Measurements from ENCODE around the gene ADGRL3. TPM values are rescaled to one million over a fixed set of nuclear protein-coding genes. Genes with fewer than 3 reads are reported as not detected.
A peak's percentile ranks its signal among the peaks of the same experiment; 100 is the strongest.

ADGRL3 gene
- total and polyA plus RNA-seq, 12 donors: 2.4 to 182 (median 22.1) TPM

- DNase-seq: no peak
- no peak overlapping the region for H3K4me3 ChIP-seq
- no peaks in the 10 kb centered on the region for H3K9me3 ChIP-seq (replicated peaks in 1 of 3)
- intact Hi-C loops (cut with DNase I): no loop called here
- H3K4me1 ChIP-seq (replicated peaks in 1 of 2): no peaks in the 10 kb centered on the region
- H3K27me3 ChIP-seq: no peaks in the 10 kb centered on the region
- TF ChIP-seq CTCF (IDR thresholded peaks at IDR 0.05) (no peak), POLR2A (IDR thresholded peaks at IDR 0.05) (no peak)
- H3K36me3 ChIP-seq (replicated peaks in 1 of 2): no peaks in the 10 kb centered on the region
- 65 to 83% (median 69%) methylated on average over 1 of the region's 1 CpG for WGBS, 4 donors
- H3K27ac ChIP-seq: no peak overlapping the region
These were observed 11.7 kb downstream of the ADGRL3 start for GRCh38 chr4:61211781-61212180.

- TF ChIP-seq POLR2A (IDR thresholded peaks at IDR 0.05) (no peak), CTCF (IDR thresholded peaks at IDR 0.05) (no peak)
- Histone ChIP-seq H3K36me3 (replicated peaks in 1 of 2) (no peaks in the 10 kb centered on the region), H3K27me3 (no peaks in the 10 kb centered on the region), H3K4me3 (no peak overlapping the region), H3K9me3 (replicated peaks in 1 of 3) (no peaks in the 10 kb centered on the region), H3K27ac (no peak overlapping the region), H3K4me1 (replicated peaks in 1 of 2) (no peaks in the 10 kb centered on the region)
- no peak for DNase-seq
- intact Hi-C loops (cut with DNase I): no loop called here
- 41 to 55% (median 42%) methylated on average over 2 of the region's 2 CpGs for WGBS, 4 donors
These were observed 12.7 kb downstream of the ADGRL3 start for GRCh38 chr4:61212788-61213187.

- H3K9me3 ChIP-seq (replicated peaks in 1 of 3): no peaks in the 10 kb centered on the region
- no peaks in the 10 kb centered on the region for H3K27me3 ChIP-seq
- no peaks in the 10 kb centered on the region for H3K4me1 ChIP-seq (replicated peaks in 1 of 2)
- WGBS, 4 donors: 64 to 75% (median 74%) methylated on average over 5 of the region's 5 CpGs
- TF ChIP-seq CTCF (IDR thresholded peaks at IDR 0.05) (no peak), POLR2A (IDR thresholded peaks at IDR 0.05) (no peak)
- no peak overlapping the region for H3K4me3 ChIP-seq
- peak in 6 of 7 donors; percentile 10 to 57 (median 34) for DNase-seq
- no peak overlapping the region for H3K27ac ChIP-seq
- H3K36me3 ChIP-seq (replicated peaks in 1 of 2): no peaks in the 10 kb centered on the region
- intact Hi-C loops (cut with DNase I): no loop called here
These were observed 14.6 kb downstream of the ADGRL3 start for GRCh38 chr4:61214680-61215079.

GRCh38 chr4:61217222-61217621, 17.1 kb downstream of the ADGRL3 start:
- TF ChIP-seq CTCF (IDR thresholded peaks at IDR 0.05): no peak
- no peak for TF ChIP-seq POLR2A (IDR thresholded peaks at IDR 0.05)
- 74 to 89% (median 85%) methylated on average over 1 of the region's 1 CpG for WGBS, 4 donors
- Histone ChIP-seq H3K4me3 (no peak overlapping the region), H3K9me3 (replicated peaks in 1 of 3) (no peaks in the 10 kb centered on the region), H3K36me3 (replicated peaks in 1 of 2) (no peaks in the 10 kb centered on the region), H3K4me1 (replicated peaks in 1 of 2) (peaks cover 0 to 3% of the 10 kb centered on the region in 2 donors), H3K27ac (no peak overlapping the region), H3K27me3 (no peaks in the 10 kb centered on the region)
- intact Hi-C loops (cut with DNase I): no loop called here
- DNase-seq: no peak

All from adrenal gland (tissue), 12 donors.